Measurements from ENCODE around the gene FUZ.

FUZ gene

GRCh38 chr19:49852631-49853126 is 39.6 kb upstream of the FUZ start:
- intact Hi-C loops (cut with DNase I), result loop anchor here (5.0 kb wide), 1 partner anchor 35 kb away; the partner anchor contains the start of gene MED25
- no peak for DNase-seq

GRCh38 chr19:49851456-49852259 is 38.6 kb upstream of the FUZ start:
- intact Hi-C loops (cut with DNase I), result loop anchor here (5.0 kb wide), 1 partner anchor 34 kb away; the partner anchor contains the start of gene MED25
- DNase-seq, result peak in 18 of 42 donors; percentile 17 to 69 (median 49)

GRCh38 chr19:49850487-49851342 is 37.6 kb upstream of the FUZ start, which contains the start of gene PTOV1:
Gene PTOV1 (plus strand): TSS chr19:49851159.
- DNase-seq, result peak; percentile 86 to 98 (median 95)

GRCh38 chr19:49850221-49850486 is 37.1 kb upstream of the FUZ start:
- no peak for DNase-seq
- intact Hi-C loops (cut with DNase I), result loop anchor here (5.0 kb wide), 1 partner anchor 33 kb away; the partner anchor contains the start of gene MED25

More at GRCh38 chr19:49850487-49851342, 37.6 kb upstream of the FUZ start, which contains the start of gene PTOV1:
- intact Hi-C loops (cut with DNase I), result loop anchor here (5.0 kb wide), 1 partner anchor 33 kb away; the partner anchor contains the start of gene MED25

GRCh38 chr19:49849433-49850220 is 36.5 kb upstream of the FUZ start:
- no peak for DNase-seq
- intact Hi-C loops (cut with DNase I), result loop anchor here (5.0 kb wide), 1 partner anchor 32 kb away; the partner anchor contains the start of gene MED25

- intact Hi-C loops (cut with DNase I), result no loop called here
- DNase-seq, result no peak
Observed at GRCh38 chr19:49848938-49849337, 35.8 kb upstream of the FUZ start.

GRCh38 chr19:49847731-49848696 is 34.9 kb upstream of the FUZ start:
- intact Hi-C loops (cut with DNase I), result no loop called here
- no peak for DNase-seq

GRCh38 chr19:49846408-49846807 is 33.3 kb upstream of the FUZ start:
- intact Hi-C loops (cut with DNase I), result no loop called here
- no peak for DNase-seq

- DNase-seq, result no peak
- intact Hi-C loops (cut with DNase I), result no loop called here
Observed at GRCh38 chr19:49845414-49845813, 32.3 kb upstream of the FUZ start.

GRCh38 chr19:49844138-49845095 is 31.3 kb upstream of the FUZ start:
- intact Hi-C loops (cut with DNase I), result no loop called here

GRCh38 chr19:49843265-49843664 is 30.2 kb upstream of the FUZ start:
- DNase-seq, result no peak
- intact Hi-C loops (cut with DNase I), result no loop called here

More at GRCh38 chr19:49844138-49845095, 31.3 kb upstream of the FUZ start:
- no peak for DNase-seq

- intact Hi-C loops (cut with DNase I), result no loop called here
- no peak for DNase-seq
Observed at GRCh38 chr19:49840736-49841249, 27.7 kb upstream of the FUZ start.

GRCh38 chr19:49840321-49840720 is 27.2 kb upstream of the FUZ start:
- intact Hi-C loops (cut with DNase I), result no loop called here
- DNase-seq, result no peak

- intact Hi-C loops (cut with DNase I), result no loop called here
- no peak for DNase-seq
Observed at GRCh38 chr19:49839713-49840112, 26.6 kb upstream of the FUZ start.

- no peak for DNase-seq
- intact Hi-C loops (cut with DNase I), result no loop called here
Observed at GRCh38 chr19:49838885-49839588, 25.9 kb upstream of the FUZ start.

- intact Hi-C loops (cut with DNase I), result no loop called here
Observed at GRCh38 chr19:49837425-49837824, 24.3 kb upstream of the FUZ start.

More at GRCh38 chr19:49837425-49837824, 24.3 kb upstream of the FUZ start:
- no peak for DNase-seq

Data from head of caudate nucleus (tissue), 42 donors.